ENCODE data around the gene SUGCT. TPM values are rescaled to one million over a fixed set of nuclear protein-coding genes. Genes with fewer than 3 reads are reported as not detected.

SUGCT gene
- total and polyA plus RNA-seq, 5 donors = 5.7 to 10.3 (median 6.1) TPM

- Histone ChIP-seq H3K27me3 (ENCODE audit: control insufficient read depth, insufficient read depth) (no peaks in the 10 kb centered on the region), H3K27ac (ENCODE audit: low read length) (no peak overlapping the region), H3K4me1 (ENCODE audit: control insufficient read depth, insufficient read depth, low read length) (no peaks in the 10 kb centered on the region), H3K9me3 (ENCODE audit: control insufficient read depth, low read length) (no peaks in the 10 kb centered on the region), H3K4me3 (ENCODE audit: low read length) (no peak overlapping the region)
- WGBS = 86% methylated on average over 6 of the region's 6 CpGs
- intact Hi-C loops (cut with DNase I) = no loop called here
- no peak for ATAC-seq
- no peak for DNase-seq
Observed at GRCh38 chr7:40709062-40709964, 574.5 kb downstream of the SUGCT start.

- ATAC-seq = no peak
- 97% methylated on average over 6 of the region's 6 CpGs for WGBS
- intact Hi-C loops (cut with DNase I) = no loop called here
Observed at GRCh38 chr7:40711706-40712105, 576.9 kb downstream of the SUGCT start.

GRCh38 chr7:40714363-40715052, 579.7 kb downstream of the SUGCT start:
- intact Hi-C loops (cut with DNase I) = no loop called here
- no peak overlapping the region for H3K27ac ChIP-seq (ENCODE audit: low read length)
- peaks cover 6% of the 10 kb centered on the region for H3K4me1 ChIP-seq (ENCODE audit: control insufficient read depth, insufficient read depth, low read length)
- no peaks in the 10 kb centered on the region for H3K9me3 ChIP-seq (ENCODE audit: control insufficient read depth, low read length)
- ATAC-seq (no peak), DNase-seq (no peak)
- no peak overlapping the region for H3K4me3 ChIP-seq (ENCODE audit: low read length)
- no peaks in the 10 kb centered on the region for H3K27me3 ChIP-seq (ENCODE audit: control insufficient read depth, insufficient read depth)
- 58% methylated on average over 2 of the region's 2 CpGs for WGBS

More at GRCh38 chr7:40711706-40712105, 576.9 kb downstream of the SUGCT start:
- H3K27ac ChIP-seq (ENCODE audit: low read length) = no peak overlapping the region
- H3K9me3 ChIP-seq (ENCODE audit: control insufficient read depth, low read length) = no peaks in the 10 kb centered on the region
- H3K27me3 ChIP-seq (ENCODE audit: control insufficient read depth, insufficient read depth) = no peaks in the 10 kb centered on the region
- DNase-seq = no peak
- H3K4me3 ChIP-seq (ENCODE audit: low read length) = no peak overlapping the region
- H3K4me1 ChIP-seq (ENCODE audit: control insufficient read depth, insufficient read depth, low read length) = peaks cover 4% of the 10 kb centered on the region

- Histone ChIP-seq H3K27ac (ENCODE audit: low read length) (no peak overlapping the region), H3K9me3 (ENCODE audit: control insufficient read depth, low read length) (no peaks in the 10 kb centered on the region), H3K4me3 (ENCODE audit: low read length) (no peak overlapping the region), H3K4me1 (ENCODE audit: control insufficient read depth, insufficient read depth, low read length) (peaks cover 6% of the 10 kb centered on the region), H3K27me3 (ENCODE audit: control insufficient read depth, insufficient read depth) (no peaks in the 10 kb centered on the region)
- no peak for ATAC-seq
- intact Hi-C loops (cut with DNase I) = no loop called here
- no peak for DNase-seq
- 62% methylated on average over 3 of the region's 3 CpGs for WGBS
Observed at GRCh38 chr7:40715053-40715430, 580.2 kb downstream of the SUGCT start.

GRCh38 chr7:40716052-40716451, 581.2 kb downstream of the SUGCT start:
- H3K4me1 ChIP-seq (ENCODE audit: control insufficient read depth, insufficient read depth, low read length) = peaks cover 6% of the 10 kb centered on the region
- no peak overlapping the region for H3K4me3 ChIP-seq (ENCODE audit: low read length)
- intact Hi-C loops (cut with DNase I) = no loop called here
- no peaks in the 10 kb centered on the region for H3K9me3 ChIP-seq (ENCODE audit: control insufficient read depth, low read length)
- DNase-seq = no peak
- H3K27me3 ChIP-seq (ENCODE audit: control insufficient read depth, insufficient read depth) = no peaks in the 10 kb centered on the region
- H3K27ac ChIP-seq (ENCODE audit: low read length) = no peak overlapping the region
- no peak for ATAC-seq

- peak; percentile 95 to 98 for ATAC-seq
- H3K27me3 ChIP-seq (ENCODE audit: control insufficient read depth, insufficient read depth) = no peaks in the 10 kb centered on the region
- 29% methylated on average over 9 of the region's 9 CpGs for WGBS
- H3K4me1 ChIP-seq (ENCODE audit: control insufficient read depth, insufficient read depth, low read length) = peaks cover 6% of the 10 kb centered on the region
- intact Hi-C loops (cut with DNase I) = no loop called here
- H3K4me3 ChIP-seq (ENCODE audit: low read length) = no peak overlapping the region
- peak; percentile 80 to 89 (median 88) for DNase-seq
- no peak overlapping the region for H3K27ac ChIP-seq (ENCODE audit: low read length)
- no peaks in the 10 kb centered on the region for H3K9me3 ChIP-seq (ENCODE audit: control insufficient read depth, low read length)
Observed at GRCh38 chr7:40717242-40717641, 582.4 kb downstream of the SUGCT start.

GRCh38 chr7:40720416-40720815, 585.6 kb downstream of the SUGCT start:
- DNase-seq = no peak
- no peak overlapping the region for H3K27ac ChIP-seq (ENCODE audit: low read length)
- ATAC-seq = no peak
- H3K9me3 ChIP-seq (ENCODE audit: control insufficient read depth, low read length) = no peaks in the 10 kb centered on the region
- H3K4me1 ChIP-seq (ENCODE audit: control insufficient read depth, insufficient read depth, low read length) = peaks cover 2% of the 10 kb centered on the region
- no peaks in the 10 kb centered on the region for H3K27me3 ChIP-seq (ENCODE audit: control insufficient read depth, insufficient read depth)
- H3K4me3 ChIP-seq (ENCODE audit: low read length) = no peak overlapping the region
- intact Hi-C loops (cut with DNase I) = no loop called here
- WGBS = 91% methylated on average over 1 of the region's 1 CpG

GRCh38 chr7:40721342-40721949, 586.6 kb downstream of the SUGCT start:
- 63% methylated on average over 2 of the region's 2 CpGs for WGBS
- ATAC-seq = no peak
- Histone ChIP-seq H3K27me3 (ENCODE audit: control insufficient read depth, insufficient read depth) (no peaks in the 10 kb centered on the region), H3K27ac (ENCODE audit: low read length) (no peak overlapping the region), H3K4me1 (ENCODE audit: control insufficient read depth, insufficient read depth, low read length) (peaks cover 2% of the 10 kb centered on the region), H3K9me3 (ENCODE audit: control insufficient read depth, low read length) (no peaks in the 10 kb centered on the region), H3K4me3 (ENCODE audit: low read length) (no peak overlapping the region)
- intact Hi-C loops (cut with DNase I) = no loop called here
- no peak for DNase-seq

- peaks cover 2% of the 10 kb centered on the region for H3K4me1 ChIP-seq (ENCODE audit: control insufficient read depth, insufficient read depth, low read length)
- H3K27me3 ChIP-seq (ENCODE audit: control insufficient read depth, insufficient read depth) = no peaks in the 10 kb centered on the region
- no peak overlapping the region for H3K27ac ChIP-seq (ENCODE audit: low read length)
- ATAC-seq (no peak), DNase-seq (no peak)
- H3K4me3 ChIP-seq (ENCODE audit: low read length) = no peak overlapping the region
- WGBS = 80% methylated on average over 2 of the region's 2 CpGs
- intact Hi-C loops (cut with DNase I) = no loop called here
- H3K9me3 ChIP-seq (ENCODE audit: control insufficient read depth, low read length) = no peaks in the 10 kb centered on the region
Observed at GRCh38 chr7:40722242-40722641, 587.4 kb downstream of the SUGCT start.

- H3K4me3 ChIP-seq (ENCODE audit: low read length) = no peak overlapping the region
- DNase-seq = no peak
- ATAC-seq = no peak
- 95% methylated on average over 2 of the region's 2 CpGs for WGBS
- no peak overlapping the region for H3K27ac ChIP-seq (ENCODE audit: low read length)
- no peaks in the 10 kb centered on the region for H3K27me3 ChIP-seq (ENCODE audit: control insufficient read depth, insufficient read depth)
- intact Hi-C loops (cut with DNase I) = no loop called here
- no peaks in the 10 kb centered on the region for H3K9me3 ChIP-seq (ENCODE audit: control insufficient read depth, low read length)
- H3K4me1 ChIP-seq (ENCODE audit: control insufficient read depth, insufficient read depth, low read length) = no peaks in the 10 kb centered on the region
Observed at GRCh38 chr7:40723829-40724228, 589.0 kb downstream of the SUGCT start.

- no peaks in the 10 kb centered on the region for H3K4me1 ChIP-seq (ENCODE audit: control insufficient read depth, insufficient read depth, low read length)
- intact Hi-C loops (cut with DNase I) = no loop called here
- H3K27me3 ChIP-seq (ENCODE audit: control insufficient read depth, insufficient read depth) = no peaks in the 10 kb centered on the region
- H3K4me3 ChIP-seq (ENCODE audit: low read length) = no peak overlapping the region
- no peak overlapping the region for H3K27ac ChIP-seq (ENCODE audit: low read length)
- ATAC-seq (no peak), DNase-seq (no peak)
- no peaks in the 10 kb centered on the region for H3K9me3 ChIP-seq (ENCODE audit: control insufficient read depth, low read length)
- WGBS = 87% methylated on average over 9 of the region's 9 CpGs
Observed at GRCh38 chr7:40726559-40726958, 591.8 kb downstream of the SUGCT start.
